Measurements from ENCODE around the gene TBC1D8.

GRCh38 chr2:101018934-101019333, 132.2 kb downstream of the TBC1D8 start:
- TF ChIP-seq, protein P1, sequence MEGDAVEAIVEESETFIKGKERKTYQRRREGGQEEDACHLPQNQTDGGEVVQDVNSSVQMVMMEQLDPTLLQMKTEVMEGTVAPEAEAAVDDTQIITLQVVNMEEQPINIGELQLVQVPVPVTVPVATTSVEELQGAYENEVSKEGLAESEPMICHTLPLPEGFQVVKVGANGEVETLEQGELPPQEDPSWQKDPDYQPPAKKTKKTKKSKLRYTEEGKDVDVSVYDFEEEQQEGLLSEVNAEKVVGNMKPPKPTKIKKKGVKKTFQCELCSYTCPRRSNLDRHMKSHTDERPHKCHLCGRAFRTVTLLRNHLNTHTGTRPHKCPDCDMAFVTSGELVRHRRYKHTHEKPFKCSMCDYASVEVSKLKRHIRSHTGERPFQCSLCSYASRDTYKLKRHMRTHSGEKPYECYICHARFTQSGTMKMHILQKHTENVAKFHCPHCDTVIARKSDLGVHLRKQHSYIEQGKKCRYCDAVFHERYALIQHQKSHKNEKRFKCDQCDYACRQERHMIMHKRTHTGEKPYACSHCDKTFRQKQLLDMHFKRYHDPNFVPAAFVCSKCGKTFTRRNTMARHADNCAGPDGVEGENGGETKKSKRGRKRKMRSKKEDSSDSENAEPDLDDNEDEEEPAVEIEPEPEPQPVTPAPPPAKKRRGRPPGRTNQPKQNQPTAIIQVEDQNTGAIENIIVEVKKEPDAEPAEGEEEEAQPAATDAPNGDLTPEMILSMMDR (IDR thresholded peaks at IDR 0.05): no peak
- TF ChIP-seq MAX (CRISPR knock-in tag; IDR thresholded peaks at IDR 0.05) (no peak), JUN (CRISPR knock-in tag; IDR thresholded peaks at IDR 0.05) (no peak), FOXK1 (CRISPR knock-in tag; IDR thresholded peaks at IDR 0.05) (no peak), ATF2 (CRISPR knock-in tag; IDR thresholded peaks at IDR 0.05; ENCODE audit: borderline replicate concordance, low read depth) (no peak)
